NCI-H69 (cell line): ENCODE data around the gene PICALM.

Experiments used
- DNase-seq: peaks from one replicate; lab custom pipeline; 2025; lab: John Stamatoyannopoulos, UW

Gene PICALM

DNA sequence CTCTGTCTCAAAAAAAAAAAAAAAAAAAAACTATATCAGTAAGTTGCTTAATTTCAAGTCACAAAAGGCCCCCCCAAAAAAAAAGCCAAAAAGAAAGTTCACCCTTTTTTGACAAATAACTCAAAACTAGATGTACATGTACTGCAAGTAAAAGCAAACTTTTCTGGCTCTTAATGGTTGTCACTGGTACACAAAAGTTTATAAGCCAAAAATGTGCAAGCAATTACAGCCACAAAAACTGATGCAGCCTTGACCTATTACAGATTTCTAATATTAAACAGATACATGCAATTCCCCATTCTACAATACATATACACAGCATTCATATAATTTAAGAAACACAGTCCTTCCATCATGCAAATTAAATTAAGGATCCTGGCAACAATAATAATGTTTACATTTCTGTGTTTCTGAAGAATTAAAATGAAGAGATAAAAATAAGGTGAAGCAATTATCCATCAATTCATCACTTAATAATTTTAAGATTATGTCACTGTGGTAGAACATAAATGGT lies 18.6 kb downstream of the PICALM start:
- DNase-seq = no peak

DNA sequence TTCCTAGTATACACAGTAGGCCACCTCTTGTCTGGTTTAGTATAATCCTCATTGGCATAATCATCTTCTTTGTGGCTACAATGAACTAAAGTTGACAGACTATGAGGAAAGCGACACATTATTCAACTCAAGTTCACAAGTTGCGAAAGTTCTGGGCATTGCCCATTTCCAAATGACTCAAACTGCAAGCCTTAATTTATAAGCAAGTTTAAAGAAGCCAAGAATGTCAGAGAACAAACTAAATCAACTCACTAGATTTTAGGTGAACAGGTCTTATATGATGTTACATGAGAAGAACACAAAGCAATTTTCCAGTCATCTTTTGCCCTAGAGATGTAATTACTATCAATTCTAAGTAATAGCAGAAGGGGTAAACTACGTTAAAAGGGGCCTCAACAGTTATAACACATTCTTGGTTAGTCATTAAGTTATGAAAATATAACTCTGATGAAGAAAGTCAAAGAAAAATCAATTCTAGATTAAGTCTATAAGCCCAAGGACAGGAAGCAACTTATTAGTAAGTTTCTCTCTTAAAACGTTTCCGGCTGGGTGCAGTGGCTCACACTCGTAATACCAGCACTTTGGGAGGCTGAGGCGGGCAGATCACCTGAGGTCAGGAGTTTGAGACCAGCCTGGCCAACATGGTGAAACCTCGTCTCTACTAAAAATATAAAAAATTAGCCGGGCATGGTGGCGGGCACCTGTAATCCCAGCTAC lies 21.5 kb downstream of the PICALM start:
- no peak for DNase-seq

DNA sequence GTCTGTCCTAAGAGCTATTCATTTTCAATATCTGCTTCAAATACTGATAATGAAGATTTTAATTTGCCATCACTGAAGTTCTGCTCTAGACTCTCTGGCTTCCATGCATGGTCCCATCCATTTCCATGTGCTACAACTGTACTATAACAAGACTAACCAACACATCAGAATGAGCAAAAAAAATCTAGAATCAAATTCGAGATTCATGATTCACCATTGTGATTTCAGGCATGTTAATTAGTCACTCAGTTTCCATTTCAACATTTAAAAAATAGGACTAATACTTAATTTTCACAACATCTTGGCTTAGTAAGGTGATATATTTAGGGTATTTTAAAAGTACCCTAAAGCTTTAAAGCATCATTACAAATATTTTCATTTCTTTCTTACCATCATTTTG lies 22.8 kb downstream of the PICALM start:
- no peak for DNase-seq

DNA sequence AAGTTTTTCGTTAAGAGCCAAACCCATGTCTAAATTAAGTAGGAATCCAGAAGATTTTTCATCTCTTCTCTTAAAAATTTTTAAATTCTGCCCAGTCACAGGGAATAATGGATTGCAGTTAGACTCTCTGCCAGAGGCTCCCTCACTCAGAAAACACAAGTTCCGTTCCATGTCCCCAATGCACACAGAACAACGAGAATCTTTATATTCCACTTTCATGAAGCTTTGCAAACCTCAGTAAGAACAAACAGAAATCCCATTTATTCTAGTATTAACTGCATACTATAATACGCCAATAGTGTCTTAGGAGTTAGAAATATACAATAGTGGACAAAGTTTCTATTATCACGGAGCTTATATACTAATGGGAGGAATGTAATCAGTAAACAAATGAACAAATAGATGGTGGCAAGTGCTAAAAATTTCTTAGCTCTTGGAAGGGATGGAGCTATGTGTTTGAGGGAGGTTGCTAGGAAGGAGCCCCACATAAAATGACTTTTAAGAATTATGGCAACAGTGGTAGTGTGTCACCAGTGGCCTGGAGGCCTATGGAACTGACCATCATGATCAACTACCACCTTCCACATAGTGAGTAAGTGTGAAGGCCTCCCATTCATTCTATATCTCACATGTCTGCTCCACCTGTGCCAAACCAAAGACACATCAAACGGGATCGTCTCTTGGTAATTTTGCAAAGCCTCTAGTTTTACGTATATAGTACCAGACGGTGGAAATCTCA lies 24.9 kb downstream of the PICALM start:
- no peak for DNase-seq

DNA sequence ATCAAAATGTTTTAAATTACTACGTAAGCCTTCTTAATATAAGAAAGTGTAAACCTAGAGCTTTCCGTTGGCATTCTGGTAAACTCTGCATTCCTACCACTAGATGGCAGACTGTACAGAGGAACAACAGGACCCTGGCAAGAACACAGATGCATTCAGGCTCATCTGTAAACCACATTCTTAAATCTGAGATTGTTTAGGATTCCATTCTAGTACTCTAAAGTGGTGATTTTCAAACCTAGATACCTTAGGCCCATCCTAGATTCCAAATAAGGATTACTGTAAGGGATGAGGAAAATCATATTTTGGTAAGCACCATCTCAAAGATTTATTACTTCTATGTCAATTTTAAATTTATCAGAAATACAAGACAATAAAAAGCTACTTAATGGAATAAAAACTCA lies 26.9 kb downstream of the PICALM start:
- peak; percentile 88 for DNase-seq

DNA sequence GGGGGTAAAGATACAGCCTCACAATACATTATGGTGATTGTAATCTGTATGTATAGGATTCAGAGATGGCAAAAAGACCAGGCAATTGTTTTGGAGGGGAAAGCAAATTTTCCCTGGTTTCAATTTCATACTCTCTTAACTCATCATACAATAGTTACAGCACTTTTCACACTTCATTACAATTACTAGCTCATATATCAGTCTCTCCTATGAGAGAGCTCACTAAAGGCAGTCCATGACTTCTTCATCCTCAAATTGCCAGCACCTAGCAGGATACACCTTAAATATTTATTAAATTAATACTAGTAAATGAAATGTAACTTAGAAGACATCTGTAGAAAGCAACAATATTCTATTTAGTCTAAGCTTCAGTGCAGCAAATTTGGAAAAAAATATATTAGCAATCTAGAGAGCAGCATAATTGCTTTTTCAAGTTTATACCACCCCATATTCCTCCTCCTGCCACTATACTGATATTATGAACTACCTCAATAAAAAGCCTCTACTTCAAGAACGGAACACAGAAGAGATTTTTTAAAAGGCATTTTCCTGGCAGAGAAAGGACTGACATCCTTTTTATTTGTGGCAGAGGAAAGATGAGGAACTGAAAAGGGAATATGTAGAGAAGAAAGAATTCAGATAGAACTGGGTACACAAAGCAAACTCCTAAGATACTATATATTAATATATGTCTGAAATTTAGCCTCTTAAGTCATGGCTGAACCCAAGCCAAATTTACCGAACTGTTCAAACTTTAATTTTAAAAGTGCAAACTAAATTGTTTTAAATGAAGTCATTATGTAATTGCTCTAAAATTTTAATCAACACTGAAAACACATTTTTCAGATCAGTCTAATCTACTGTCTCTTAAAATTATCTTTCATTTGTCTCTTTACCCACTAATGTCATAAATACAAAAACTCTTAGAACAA lies 27.7 kb downstream of the PICALM start:
- DNase-seq = peak; percentile 34

DNA sequence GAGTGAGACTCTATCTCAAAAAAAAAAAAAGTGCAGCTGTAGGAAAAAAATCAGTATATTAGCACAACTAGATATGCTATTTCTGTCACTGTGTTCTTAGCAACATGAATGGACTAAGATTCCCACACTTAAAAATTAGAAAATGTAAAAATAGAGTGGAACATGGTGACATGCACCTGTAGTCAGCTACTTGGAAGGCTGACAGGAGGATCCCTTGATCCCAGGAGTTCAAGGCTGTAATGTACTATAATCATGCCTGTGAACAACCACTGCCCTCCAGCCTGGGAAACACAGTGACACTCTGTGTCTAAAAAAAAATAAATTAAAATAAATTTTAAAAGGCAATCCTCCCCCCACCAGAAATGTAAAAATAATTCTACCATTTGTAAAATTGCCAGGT lies 29.8 kb downstream of the PICALM start:
- no peak for DNase-seq

DNA sequence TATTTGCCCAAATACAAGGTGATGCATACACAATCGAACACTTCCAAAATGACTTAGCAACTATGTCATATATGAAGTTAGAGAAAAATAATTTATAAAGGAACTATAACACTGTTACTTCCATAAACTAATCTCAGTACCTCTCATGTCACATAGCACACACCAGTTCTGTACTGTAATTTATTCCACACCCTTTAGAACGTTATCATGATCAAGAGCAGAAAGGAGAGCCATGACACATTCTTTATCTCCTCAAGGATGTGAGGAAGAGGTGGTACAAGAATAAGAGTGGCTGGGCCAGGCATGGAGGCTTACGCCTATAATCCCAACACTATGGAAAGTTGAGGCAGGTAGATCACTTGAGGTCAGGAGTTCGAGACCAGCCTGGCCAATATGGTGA lies 31.1 kb downstream of the PICALM start:
- no peak for DNase-seq

DNA sequence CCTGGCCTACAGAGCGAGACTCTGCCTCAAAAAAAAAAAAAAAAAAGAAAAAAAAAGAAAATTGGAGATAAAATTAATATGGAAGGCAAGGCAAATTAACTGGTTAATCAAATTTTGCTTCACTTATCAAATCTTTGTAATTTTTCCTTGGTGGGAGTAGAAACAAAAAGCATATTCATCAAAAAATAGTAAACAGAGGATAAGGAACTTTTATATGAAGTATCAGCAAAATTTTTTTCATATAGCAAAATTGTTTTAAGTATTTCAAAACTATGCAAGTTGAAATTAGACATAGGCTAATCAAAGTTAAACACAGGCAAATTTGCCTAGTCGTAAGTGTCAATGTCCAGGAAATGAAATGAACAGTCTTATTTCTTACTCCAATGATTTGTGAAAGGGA lies 33.0 kb downstream of the PICALM start:
- no peak for DNase-seq

DNA sequence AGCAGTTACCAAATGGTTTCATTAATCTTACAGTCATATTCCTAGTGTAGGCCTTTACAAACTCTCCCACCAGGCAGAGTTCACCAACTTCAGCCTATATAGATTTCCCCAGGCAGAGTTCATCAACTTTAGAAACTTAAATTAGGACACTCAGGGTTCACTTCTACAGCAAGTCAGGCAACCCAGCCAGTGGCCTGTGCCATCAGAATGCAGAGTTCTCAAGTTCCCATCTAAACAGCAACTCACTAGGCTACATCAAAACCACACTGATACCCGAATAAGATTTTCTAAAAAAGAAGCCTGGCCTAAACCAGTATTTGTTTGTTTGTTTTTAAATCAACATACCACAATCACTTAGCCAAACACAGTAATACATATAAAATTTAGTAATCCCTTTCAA lies 33.7 kb downstream of the PICALM start:
- peak; percentile 39 for DNase-seq

DNA sequence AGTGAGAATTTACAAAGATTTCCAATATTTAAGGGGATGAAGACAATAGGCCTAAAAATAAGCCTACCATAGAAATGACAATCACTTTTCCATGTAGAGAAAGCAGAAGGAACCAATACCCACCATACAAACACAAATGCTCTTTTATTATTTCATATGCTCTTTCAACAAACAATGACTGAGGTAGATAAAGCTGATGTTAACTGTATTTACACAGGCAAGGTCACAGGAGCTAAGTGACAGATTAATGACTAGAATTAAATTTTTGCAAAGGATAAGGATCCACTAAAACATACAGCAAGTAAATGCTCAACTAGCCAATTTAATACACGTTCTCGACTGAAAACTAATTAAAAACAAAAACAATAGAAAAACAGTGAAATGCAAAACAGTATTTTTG lies 34.2 kb downstream of the PICALM start:
- DNase-seq = peak; percentile 74

DNA sequence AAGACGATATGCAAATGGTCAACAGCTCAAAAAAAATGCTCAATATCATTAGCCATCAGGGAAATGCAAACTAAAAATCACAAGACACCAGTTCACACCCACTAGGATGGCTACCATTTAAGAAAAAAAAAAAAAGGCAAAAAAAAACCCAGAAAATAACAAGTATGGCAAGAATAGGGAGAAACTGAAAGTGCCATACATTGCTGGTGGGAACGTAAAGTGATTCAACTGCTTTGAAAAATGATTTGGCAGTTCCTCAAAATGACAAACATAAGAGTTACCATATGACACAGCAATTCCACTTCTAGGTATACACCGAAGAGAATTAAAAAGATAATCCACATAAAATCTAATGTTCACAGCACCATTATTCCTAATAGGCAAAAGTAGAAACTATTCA lies 47.5 kb downstream of the PICALM start:
- DNase-seq = no peak

DNA sequence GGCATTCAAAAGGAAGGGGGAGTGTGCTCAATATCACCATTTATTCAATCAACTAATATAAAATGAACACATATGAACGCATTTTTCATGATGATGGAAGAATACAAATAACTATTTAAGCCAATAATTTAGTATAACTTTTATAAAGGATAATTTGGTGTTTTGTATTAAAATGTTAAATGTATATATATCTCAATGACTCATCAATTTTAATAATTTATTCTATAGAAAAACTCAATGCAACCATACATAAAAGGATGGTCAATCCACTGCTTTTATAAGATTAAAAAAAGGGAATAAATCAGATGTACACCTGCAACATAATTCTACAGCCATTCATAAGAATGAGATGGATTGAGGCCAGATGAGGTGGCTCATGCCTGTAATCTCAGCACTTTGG lies 50.6 kb downstream of the PICALM start:
- DNase-seq = no peak

DNA sequence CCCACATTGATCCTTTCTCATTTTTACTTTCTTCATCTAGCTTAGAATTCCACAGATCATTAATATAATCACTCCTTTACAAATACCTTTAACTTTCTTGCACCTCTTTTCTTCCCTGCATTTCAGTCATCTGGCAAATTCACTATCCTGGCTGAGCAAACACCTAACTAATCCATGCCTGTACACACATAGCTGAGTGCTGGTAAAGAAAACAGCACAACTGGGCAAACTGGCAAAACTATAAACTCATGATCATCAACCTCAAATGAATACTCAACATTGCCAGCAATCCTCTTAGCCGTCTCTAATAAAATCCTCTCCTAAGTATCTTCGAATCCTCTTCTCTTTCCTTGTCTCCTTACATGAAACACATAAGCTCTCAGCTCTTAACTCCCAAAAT lies 52.4 kb downstream of the PICALM start:
- no peak for DNase-seq

DNA sequence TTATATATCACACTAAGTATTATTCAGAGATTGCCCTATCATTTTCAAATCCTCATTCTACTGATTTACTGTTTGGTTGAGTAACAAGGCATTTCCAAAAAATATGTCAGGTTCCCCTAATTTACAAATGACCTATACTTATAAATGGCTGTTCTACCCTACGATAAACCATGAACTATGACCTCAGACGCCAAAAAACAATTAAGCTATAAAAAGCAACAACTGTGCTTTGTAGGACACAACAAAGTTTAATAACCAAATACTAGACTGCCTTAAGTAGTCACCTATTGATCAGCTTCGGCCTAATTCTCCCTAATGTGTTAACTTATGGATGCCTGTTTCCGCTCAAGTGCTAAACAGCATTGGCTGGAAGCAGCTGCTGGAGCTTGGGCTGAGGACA lies 53.2 kb downstream of the PICALM start:
- no peak for DNase-seq

DNA sequence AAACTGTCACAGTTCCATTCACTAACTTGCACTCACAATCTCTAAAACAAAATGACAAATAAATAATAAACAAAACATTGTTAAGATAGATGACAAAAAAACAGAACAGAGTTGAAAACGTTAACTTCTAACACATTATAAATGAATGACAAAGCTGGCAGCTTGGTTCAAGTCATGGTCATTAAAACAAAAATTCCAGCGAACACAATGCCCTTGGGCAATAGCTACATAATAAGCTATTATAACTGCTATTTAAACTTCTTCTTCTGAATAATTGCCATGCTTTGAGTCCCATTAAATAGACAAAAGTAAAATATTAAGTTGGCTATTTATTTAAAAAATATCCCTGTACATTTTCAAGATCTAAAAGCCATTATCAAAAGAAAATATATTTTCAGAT lies 54.7 kb downstream of the PICALM start:
- DNase-seq = peak; percentile 75

DNA sequence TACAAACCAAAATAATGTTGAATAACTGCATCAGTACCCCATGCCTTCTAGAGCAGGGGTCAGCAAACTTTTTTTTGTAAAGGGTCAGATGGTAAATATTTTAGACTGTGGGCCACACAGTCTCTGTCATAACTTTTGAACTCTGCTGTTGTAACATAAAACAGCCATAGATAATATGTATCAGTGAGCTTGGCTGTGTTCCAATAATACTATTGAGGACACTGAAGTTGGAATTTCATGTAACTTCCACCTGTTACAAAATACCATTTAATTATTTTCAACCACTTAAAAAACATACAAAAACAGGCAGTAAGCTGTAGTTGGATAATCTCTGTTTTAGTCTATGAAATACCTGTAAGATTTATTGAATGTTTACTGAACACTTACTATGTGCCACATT lies 55.2 kb downstream of the PICALM start:
- peak; percentile 68 for DNase-seq

DNA sequence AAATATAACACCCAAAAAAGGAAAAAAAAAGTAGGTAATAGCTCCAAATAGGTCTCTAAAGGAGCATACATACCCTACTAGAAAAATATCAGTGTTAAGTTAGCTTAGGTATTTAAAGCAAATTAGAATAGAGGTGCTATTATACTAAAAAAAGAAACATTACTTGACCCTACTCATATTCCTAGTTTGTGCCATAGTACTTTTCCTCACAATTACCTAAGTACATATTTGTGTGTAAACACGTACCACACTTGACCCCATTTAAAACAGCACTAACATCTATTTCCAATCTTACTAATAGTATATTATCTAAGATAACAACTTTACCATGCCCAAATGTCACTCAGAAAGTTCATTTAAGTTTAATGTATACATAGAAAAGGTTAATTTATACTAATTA lies 57.7 kb downstream of the PICALM start:
- peak; percentile 26 for DNase-seq

DNA sequence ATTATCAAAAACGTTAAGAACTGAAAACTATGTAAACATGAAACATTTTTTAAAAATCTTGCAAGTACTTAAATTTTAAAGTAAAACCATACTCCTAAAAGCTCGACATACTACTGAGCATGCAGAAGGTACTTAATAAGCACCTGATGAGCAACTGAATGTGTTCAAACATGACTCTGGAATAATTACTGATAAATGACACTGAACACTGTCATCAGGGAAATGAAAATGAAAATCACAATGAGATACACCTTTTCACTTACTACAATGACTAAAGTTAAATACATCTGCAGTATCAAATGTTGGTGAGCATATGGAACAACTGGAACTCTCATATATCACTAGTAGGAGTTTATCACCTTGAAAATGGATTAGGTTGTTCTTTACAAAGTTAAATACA lies 65.2 kb downstream of the PICALM start:
- DNase-seq = no peak

DNA sequence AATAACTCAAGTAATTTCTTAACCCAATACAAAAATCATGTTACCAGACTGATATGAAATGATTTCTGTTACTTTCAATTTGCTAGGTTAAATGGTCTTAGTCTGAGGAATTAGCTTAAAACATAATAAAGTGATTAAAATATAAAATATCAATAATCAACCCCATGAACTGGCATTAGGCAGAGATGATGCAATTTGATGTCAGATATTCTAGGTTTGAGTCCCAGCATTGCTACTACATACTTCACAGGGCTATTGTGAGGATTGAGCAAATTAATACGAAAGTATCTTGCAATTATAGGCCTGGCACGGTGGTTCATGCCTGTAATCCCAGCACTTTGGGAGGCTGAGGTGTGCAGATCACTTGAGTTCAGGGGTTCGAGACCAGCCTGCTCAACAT lies 66.5 kb downstream of the PICALM start:
- DNase-seq = no peak

DNA sequence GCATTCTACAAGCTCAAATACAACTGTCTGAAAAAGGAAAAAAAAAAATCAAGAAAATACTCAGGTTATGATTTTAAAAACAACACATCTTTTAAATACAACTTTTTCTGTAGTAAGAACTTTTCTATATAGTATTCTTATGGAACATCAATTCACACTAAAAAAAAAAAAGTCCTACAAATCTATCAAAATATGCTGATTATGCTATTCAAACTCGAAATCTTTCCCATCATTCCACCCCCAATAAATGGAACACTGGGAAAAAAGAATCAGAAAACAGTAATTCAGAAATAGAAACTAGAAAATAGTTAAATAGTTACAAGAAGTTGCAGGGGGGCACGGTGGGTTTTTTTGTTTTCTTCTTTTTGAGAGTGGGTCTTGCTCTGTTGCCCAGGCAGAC lies 77.4 kb downstream of the PICALM start:
- DNase-seq = no peak

DNA sequence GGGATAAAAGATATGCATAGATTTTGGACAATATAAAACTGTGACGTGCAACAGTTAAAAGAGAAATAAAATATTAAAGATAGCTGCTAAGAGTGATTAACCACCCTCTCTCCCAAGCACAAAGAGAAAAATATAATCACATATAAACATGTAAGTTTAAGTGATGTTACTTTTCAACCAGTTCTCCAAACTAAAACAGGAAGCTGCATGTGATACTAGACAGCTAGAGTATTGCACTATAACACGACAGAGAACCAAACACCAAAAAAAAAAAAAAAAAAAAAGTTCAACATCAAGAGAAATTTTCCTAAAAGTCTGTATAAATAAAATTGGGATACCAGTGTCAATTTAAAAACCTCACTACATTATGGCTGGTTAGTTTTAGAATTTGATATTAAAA lies 79.1 kb downstream of the PICALM start:
- no peak for DNase-seq

DNA sequence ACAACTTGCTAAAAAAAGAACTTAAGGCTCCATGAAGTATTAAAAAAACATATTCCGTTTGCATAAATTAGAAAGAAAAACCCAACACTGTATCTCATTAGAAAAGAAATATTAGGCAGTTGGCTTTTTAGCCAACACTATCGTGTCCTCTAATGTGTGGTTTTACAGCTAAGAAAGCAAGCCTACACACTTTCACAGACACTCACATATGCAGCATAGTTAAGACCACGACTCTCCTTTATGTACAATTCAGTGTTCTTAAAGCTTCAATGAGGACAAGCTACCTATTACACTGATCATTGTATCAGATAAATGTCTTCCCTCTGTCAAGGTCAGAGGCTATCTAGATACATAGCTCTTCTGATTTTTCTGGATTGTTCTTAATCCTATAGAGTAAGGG lies 80.1 kb downstream of the PICALM start:
- no peak for DNase-seq
